Activated CD8-positive, alpha-beta memory T cell treated with anti-CD3 and anti-CD28 coated beads for 48 hours (primary cell): ENCODE measurements around the gene RSPO1.

Source experiments
- DNase-seq, 3 experiments: peaks; one replicate each; pipeline ENCODE4 v3.0.0-alpha.2; 2020; ENCODE audit warnings: low read depth in 2 of 3, low spot score in 2 of 3

The RSPO1 gene

DNA sequence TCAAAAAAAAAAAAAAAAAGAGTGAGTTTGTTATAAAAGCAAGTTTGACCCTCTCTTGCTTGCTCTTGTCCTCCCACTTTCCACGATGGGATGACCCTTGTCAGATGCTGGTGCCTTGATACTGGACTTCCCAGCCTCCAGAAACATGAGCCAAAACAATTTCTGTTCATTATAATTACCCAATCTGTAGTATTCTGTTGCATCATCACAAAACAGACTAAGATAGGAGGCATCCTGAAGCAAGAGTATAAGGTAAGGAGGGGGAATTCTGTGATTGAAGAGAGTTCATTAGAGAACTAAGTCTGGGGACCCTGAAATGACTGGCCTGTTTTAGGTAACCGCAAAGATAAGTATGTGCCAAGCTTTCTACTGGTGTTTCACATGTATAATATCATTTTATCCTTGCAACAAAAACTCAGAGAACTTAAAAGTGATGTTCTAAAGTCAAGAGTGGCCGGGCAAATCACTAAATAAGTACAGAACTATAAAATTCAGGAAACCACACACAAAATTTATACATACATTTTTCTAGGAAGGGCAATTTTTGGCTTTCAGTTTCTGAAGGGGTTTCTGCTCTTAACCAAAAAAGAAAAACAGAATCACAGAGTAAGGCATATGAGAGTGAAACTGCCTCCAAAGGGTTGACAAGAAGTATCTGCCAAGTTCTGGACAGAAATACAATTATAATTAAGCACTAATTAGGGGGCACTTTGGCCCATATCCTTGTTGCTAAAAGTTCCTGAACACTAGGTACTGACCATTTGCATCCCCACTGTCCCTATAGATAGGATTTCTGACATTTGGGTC lies 64.0 kb downstream of the RSPO1 start:
- DNase-seq, result no peak

DNA sequence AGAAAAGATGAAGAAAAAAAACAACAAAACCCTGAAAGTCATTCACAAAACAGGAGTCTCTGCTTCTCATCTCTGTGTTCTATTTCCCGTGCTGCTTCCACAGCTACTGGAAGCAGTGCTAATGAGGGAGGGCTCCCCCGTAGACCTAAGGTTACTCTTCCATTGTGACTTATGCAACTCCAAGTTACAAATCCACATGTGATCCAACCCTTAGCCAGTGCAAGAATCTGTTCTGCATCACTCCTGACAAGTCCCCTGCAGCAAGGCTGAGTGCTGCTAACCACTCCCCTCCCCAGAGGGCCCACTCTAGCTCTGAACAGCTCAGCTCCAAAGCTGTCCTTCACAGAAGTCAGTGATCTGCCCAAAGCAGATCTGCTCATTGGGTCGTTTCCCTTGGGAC lies 67.7 kb downstream of the RSPO1 start:
- DNase-seq, result no peak

DNA sequence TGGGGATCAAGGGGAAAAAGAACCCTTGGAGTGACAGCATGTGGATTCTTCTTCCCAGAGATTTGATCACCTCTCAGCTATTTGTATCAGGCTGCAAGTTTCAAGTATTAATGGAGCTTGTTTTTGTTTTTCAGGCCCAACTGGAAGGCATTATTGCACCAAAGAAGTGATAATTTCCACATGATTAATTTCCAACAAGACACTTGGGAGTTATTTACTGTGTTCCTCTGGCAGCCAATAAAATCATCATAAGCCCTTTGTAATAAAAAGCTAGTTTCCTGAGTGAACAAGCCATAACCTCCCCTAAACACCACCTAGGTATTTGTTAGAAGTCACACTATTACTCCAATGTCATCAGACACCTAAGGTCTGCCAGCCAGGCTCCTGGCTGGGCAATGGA lies 69.8 kb downstream of the RSPO1 start:
- no peak for DNase-seq

DNA sequence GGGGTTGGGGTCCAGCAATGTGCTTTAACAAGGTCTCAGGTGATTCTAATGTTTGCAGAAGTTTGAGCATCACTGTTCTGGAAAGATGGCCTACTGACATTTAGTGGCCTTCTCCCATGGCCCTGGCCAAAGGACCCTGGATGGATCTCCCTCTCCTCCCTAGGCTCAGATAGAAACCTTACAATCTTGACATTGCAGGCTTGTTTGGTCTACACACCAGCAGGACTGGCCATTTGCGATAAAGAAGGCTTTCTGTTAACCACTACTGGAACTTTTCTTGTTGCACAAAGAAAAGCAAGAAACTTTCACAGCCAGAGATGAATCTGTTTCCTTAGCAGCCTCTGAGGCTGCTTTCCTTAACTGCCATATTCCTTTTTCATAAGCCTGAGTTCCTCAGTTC lies 71.7 kb downstream of the RSPO1 start:
- DNase-seq, result no peak
